SW 1271 (cell line): Measurements from ENCODE around the gene KCNMA1.

ENCODE experiments used
- DNase-seq, 2 experiments: peaks; one replicate each; lab custom pipeline; 2025; lab: John Stamatoyannopoulos, UW

The KCNMA1 gene

GRCh38 chr10:76887223-76888010 lies 750.2 kb downstream of the KCNMA1 start:
- DNase-seq: no peak

- DNase-seq: no peak
These were observed 751.8 kb downstream of the KCNMA1 start for GRCh38 chr10:76885816-76886215.

DNA sequence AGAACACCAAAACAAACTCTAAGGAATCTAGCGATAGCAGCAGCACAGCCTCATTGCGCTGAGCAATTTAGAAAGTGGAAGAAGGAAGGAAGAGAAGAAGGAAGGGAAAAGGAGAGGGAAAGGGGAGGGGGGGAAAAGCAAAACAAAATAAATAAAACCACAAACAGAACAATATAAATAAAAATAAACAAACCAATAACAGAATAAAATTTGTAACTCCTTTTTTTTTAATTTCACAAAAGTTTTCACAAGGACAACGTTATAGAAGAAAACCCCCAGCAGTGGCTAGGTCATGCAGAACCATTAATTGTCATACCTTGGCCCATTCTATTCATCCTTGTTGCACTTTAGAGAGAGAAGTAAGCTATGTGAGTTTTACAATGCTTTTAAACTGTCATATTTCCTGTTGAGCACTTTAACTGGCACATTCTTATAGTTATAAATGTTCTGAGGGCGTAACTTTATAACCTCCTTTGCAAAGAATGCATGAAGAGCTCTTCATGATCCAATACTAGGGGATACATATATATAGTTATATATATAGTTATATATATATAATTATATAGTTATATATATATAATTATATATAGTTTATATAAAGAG lies 752.8 kb downstream of the KCNMA1 start:
- no peak for DNase-seq

DNA sequence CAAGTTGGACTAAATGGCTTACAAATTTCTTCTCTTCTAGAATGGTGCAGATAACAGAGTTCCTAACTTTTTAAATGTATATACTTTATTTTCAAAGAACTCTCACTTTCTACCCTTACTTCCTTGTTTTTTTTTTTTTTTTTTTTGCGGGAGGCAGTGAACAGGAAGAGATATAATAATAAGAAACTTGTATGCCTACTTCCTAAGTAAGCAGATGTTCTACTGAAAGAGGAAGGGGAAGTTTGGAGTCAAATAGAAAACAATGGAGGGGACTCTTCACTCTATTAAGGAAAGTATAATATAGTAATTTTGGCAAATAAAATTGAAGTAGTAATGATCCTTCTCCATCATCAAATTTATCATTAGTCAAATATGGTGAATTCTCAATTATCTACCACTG lies 754.0 kb downstream of the KCNMA1 start:
- no peak for DNase-seq

- no peak for DNase-seq
These were observed 754.8 kb downstream of the KCNMA1 start for GRCh38 chr10:76882796-76883195.

DNA sequence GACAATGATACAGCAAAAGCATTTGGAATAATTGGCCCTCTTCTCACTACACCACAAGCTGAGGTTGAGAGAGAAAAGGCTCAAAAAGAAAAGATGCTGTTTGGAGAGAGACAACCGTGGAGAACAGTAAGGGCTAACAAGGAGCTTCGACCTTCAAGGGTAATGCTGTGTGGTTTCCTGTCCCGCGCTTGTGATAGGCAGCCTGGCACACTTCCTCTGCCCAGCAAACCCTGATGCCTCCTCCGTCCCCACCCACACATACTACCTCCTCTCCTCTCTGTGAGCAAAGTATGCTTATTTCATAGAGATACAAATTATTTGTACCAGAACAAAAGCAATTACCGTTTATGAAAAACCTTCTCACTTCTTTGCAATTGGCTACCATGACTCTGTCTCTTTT lies 755.4 kb downstream of the KCNMA1 start:
- DNase-seq: no peak

- DNase-seq: no peak
These were observed 756.0 kb downstream of the KCNMA1 start for GRCh38 chr10:76881477-76882220.

- DNase-seq: no peak
These were observed 756.7 kb downstream of the KCNMA1 start for GRCh38 chr10:76880931-76881330.

GRCh38 chr10:76879116-76879913 lies 758.3 kb downstream of the KCNMA1 start:
- DNase-seq: no peak

DNA sequence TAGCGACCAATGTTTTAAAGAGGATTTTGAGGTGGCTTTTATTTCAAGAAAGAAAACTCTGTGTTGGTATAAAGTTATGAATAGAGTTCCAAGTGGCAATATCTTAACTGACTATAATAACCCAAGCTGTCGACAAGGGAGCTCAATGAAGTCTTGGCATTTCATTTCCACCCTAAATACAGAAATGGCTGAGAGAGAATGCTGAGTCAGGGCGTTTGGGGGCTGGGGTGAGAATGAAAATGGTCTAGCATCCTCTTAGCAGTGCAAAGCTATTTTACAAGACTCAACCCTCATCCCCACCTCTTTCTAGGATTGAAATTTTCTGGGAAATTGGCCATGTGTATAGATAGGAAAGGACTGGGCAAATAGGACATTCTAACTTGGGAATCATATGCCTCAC lies 759.1 kb downstream of the KCNMA1 start:
- DNase-seq: no peak

DNA sequence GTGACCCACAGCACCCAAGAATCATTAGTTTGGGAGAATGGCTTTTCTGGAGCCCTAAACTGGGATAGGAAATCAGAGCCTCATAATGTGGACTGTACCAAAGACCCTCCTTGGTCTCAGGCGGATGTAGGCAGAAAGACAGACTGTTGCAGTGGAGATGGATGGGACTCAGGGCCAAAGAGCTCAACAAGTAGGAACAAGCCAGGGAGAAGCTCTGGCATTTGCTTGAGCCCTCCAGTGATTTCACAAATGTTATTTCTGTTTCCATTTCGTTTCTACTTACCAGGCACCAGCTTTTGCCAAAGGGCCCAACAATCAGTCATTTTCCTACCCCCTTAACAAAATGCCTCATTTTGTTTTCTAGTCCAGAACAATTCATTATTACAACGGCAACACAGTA lies 762.7 kb downstream of the KCNMA1 start:
- DNase-seq: no peak

GRCh38 chr10:76874176-76874575 lies 763.4 kb downstream of the KCNMA1 start:
- no peak for DNase-seq

GRCh38 chr10:76871697-76872295 lies 765.8 kb downstream of the KCNMA1 start:
- DNase-seq: no peak

GRCh38 chr10:76869931-76870330 lies 767.7 kb downstream of the KCNMA1 start:
- DNase-seq: no peak

- no peak for DNase-seq
These were observed 769.3 kb downstream of the KCNMA1 start for GRCh38 chr10:76868098-76868977.

GRCh38 chr10:76866841-76867586 lies 770.6 kb downstream of the KCNMA1 start:
- DNase-seq: no peak

GRCh38 chr10:76864922-76865321 lies 772.7 kb downstream of the KCNMA1 start:
- no peak for DNase-seq

DNA sequence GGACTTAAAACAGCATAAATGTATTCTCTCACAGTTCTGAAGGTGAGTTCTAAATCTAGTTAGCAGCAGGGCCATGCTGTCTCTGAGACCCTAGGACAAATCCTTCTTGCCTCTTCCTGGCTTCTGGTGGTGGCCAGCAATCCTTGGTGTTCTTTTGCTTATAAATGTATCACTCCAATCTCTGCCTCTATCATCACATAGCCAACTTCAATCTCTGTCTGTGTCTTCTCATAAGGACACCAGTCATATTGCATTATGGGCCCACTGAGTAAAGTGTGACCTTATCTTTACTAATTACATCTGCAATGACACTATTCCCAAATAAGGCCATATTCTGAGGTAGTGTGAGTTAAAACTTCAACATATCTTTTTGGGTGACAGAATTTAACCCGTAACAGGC lies 778.9 kb downstream of the KCNMA1 start:
- DNase-seq: no peak

- DNase-seq: no peak
These were observed 796.8 kb downstream of the KCNMA1 start for GRCh38 chr10:76840802-76841201.

- no peak for DNase-seq
These were observed 798.3 kb downstream of the KCNMA1 start for GRCh38 chr10:76839276-76839675.
